Neural progenitor cell (in vitro differentiated cells): Measurements from ENCODE around the gene CTNNA3.

Source experiments
- EZH2 ChIP-seq: fragments of 200-600 bp; sonication (generic); IDR thresholded peaks from 2 replicates; pipeline ENCODE4 v1.6.1; 2017; ENCODE audit warnings: antibody characterized with exemption, mild to moderate bottlenecking, moderate library complexity
- TF ChIP-seq, protein P1 (sequence below): fragments of 200-600 bp; sonication (generic); IDR thresholded peaks from 2 replicates; pipeline ENCODE4 v1.5.1; 2017; ENCODE audit warnings: antibody characterized with exemption, mild to moderate bottlenecking

DNA sequence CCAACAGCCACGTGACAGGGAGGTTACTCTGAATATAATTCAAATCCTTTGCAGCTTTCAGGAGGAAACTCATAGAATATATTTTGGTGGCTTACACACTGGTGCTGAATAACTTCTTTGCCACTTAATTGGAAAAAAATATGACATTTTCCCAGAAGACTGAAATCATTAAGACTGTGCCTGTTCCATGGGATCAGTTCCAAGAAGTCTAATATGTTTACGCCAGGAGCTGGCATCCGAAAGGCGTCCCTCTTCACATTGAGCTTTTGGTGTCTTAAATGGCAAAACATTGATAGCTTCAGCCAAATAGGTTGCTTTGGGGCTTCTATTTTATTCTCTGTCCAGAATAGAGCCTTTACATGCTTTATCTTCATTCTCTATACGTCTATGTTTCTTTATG, 1687.8 kb downstream of the CTNNA3 start:
- TF ChIP-seq, protein P1, sequence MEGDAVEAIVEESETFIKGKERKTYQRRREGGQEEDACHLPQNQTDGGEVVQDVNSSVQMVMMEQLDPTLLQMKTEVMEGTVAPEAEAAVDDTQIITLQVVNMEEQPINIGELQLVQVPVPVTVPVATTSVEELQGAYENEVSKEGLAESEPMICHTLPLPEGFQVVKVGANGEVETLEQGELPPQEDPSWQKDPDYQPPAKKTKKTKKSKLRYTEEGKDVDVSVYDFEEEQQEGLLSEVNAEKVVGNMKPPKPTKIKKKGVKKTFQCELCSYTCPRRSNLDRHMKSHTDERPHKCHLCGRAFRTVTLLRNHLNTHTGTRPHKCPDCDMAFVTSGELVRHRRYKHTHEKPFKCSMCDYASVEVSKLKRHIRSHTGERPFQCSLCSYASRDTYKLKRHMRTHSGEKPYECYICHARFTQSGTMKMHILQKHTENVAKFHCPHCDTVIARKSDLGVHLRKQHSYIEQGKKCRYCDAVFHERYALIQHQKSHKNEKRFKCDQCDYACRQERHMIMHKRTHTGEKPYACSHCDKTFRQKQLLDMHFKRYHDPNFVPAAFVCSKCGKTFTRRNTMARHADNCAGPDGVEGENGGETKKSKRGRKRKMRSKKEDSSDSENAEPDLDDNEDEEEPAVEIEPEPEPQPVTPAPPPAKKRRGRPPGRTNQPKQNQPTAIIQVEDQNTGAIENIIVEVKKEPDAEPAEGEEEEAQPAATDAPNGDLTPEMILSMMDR, result no peak
- no peak for TF ChIP-seq EZH2
